WERI-Rb-1 (cell line): ENCODE data around the gene KRTAP5-9.
A peak's percentile ranks its signal among the peaks of the same experiment; 100 is the strongest.
"Not testable (repeated sequence)": the region's sequence is repeated elsewhere in the genome, so short reads cannot be mapped to it uniquely, and the experiment has no call there.

Experiments used
- DNase-seq: peaks from one replicate; pipeline ENCODE4 v3.0.0-alpha.2; 2020
- H3K27ac ChIP-seq: fragments of 250-450 bp; sonication (Bioruptor Pico); 2 replicates; pipeline ENCODE4 v1.5.1; 2020; ENCODE audit warnings: mild to moderate bottlenecking, moderate library complexity
- H3K27me3 ChIP-seq: fragments of 250-450 bp; sonication (Bioruptor Pico); 2 replicates; pipeline ENCODE4 v1.5.1; 2021; ENCODE audit warnings: mild to moderate bottlenecking, low read depth, moderate library complexity; ENCODE audit not compliant: insufficient read depth, severe bottlenecking
- H3K36me3 ChIP-seq: fragments of 250-450 bp; sonication (Bioruptor Pico); 2 replicates; pipeline ENCODE4 v1.5.1; 2020; ENCODE audit warnings: mild to moderate bottlenecking, moderate library complexity
- H3K4me3 ChIP-seq: 2 replicates; pipeline ENCODE4 v1.5.1; 2011; ENCODE audit warnings: low read depth, mild to moderate bottlenecking, control low read depth, low read length
- H3K9me3 ChIP-seq: fragments of 250-450 bp; sonication (Bioruptor Pico); 2 replicates; pipeline ENCODE4 v1.5.1; 2021; ENCODE audit warnings: mild to moderate bottlenecking, moderate library complexity; ENCODE audit not compliant: severe bottlenecking
- CTCF ChIP-seq: IDR thresholded peaks from 2 replicates; pipeline ENCODE4 v1.5.1; 2011; ENCODE audit warnings: low read depth, mild to moderate bottlenecking, control low read depth, inconsistent platforms, low read length

KRTAP5-9 gene

GRCh38 chr11:71564430-71564829, 16.2 kb downstream of the KRTAP5-9 start:
- no peaks in the 10 kb centered on the region for H3K9me3 ChIP-seq

GRCh38 chr11:71565263-71565662, 17.0 kb downstream of the KRTAP5-9 start, which contains the start of gene KRTAP5-10:
KRTAP5-10 (plus strand) TSS chr11:71565563; CDS start chr11:71565588, 25 bp downstream.
- Histone ChIP-seq H3K4me3 (no peak within 1 kb of the TSS), H3K9me3 (no peaks in the 10 kb centered on the region), H3K27me3 (no peaks in the 10 kb centered on the region), H3K27ac (no peak within 1 kb of the TSS), H3K36me3 (no peaks in the 10 kb centered on the region)
- TF ChIP-seq CTCF: no peak
- no peak for DNase-seq

More at GRCh38 chr11:71564430-71564829, 16.2 kb downstream of the KRTAP5-9 start:
- H3K27ac ChIP-seq: no peak overlapping the region
- no peaks in the 10 kb centered on the region for H3K36me3 ChIP-seq
- H3K27me3 ChIP-seq: no peaks in the 10 kb centered on the region
- H3K4me3 ChIP-seq: no peak overlapping the region
- no peak for TF ChIP-seq CTCF
- no peak for DNase-seq

GRCh38 chr11:71566081-71566620, 17.9 kb downstream of the KRTAP5-9 start:
- no peak for TF ChIP-seq CTCF
- H3K4me3 ChIP-seq: no peak overlapping the region
- H3K9me3 ChIP-seq: no peaks in the 10 kb centered on the region
- H3K27me3 ChIP-seq: no peaks in the 10 kb centered on the region
- H3K36me3 ChIP-seq: no peaks in the 10 kb centered on the region
- DNase-seq: no peak
- H3K27ac ChIP-seq: no peak overlapping the region

- H3K9me3 ChIP-seq, H3K27ac ChIP-seq, H3K27me3 ChIP-seq: not testable (repeated sequence)
Observed at GRCh38 chr11:71566626-71567599, 18.7 kb downstream of the KRTAP5-9 start.

GRCh38 chr11:71567633-71568032, 19.4 kb downstream of the KRTAP5-9 start:
- not testable (repeated sequence) for H3K27ac ChIP-seq, H3K9me3 ChIP-seq, DNase-seq, H3K27me3 ChIP-seq, H3K4me3 ChIP-seq, H3K36me3 ChIP-seq

More at GRCh38 chr11:71566626-71567599, 18.7 kb downstream of the KRTAP5-9 start:
- H3K36me3 ChIP-seq, H3K4me3 ChIP-seq: not testable (repeated sequence)
- peak; percentile 66 for DNase-seq

- no peak for DNase-seq
- no peak for TF ChIP-seq CTCF
- H3K27ac ChIP-seq: no peak overlapping the region
Observed at GRCh38 chr11:71568704-71569349, 20.6 kb downstream of the KRTAP5-9 start.

GRCh38 chr11:71571101-71571850, 23.1 kb downstream of the KRTAP5-9 start:
- not testable (repeated sequence) for H3K9me3 ChIP-seq, H3K27ac ChIP-seq, H3K4me3 ChIP-seq, H3K27me3 ChIP-seq, DNase-seq, H3K36me3 ChIP-seq

More at GRCh38 chr11:71568704-71569349, 20.6 kb downstream of the KRTAP5-9 start:
- Histone ChIP-seq H3K9me3 (no peaks in the 10 kb centered on the region), H3K36me3 (no peaks in the 10 kb centered on the region), H3K4me3 (no peak overlapping the region), H3K27me3 (no peaks in the 10 kb centered on the region)
